MM.1S (cell line): ENCODE data around the gene TAF6.
A peak's percentile ranks its signal among the peaks of the same experiment; 100 is the strongest.

Experiments
- DNase-seq: peaks from one replicate; pipeline ENCODE4 v3.0.0-alpha.2; 2015
- H2AFZ ChIP-seq: fragments of 300-600 bp; sonication (generic); 2 replicates; pipeline ENCODE4 v1.6.0; 2016; ENCODE audit warnings: antibody characterized with exemption, low read length
- H3F3A ChIP-seq: fragments of 300-600 bp; sonication (generic); 2 replicates; pipeline ENCODE4 v1.6.1; 2016; ENCODE audit warnings: mild to moderate bottlenecking, antibody characterized with exemption, low read length, moderate library complexity, mixed read lengths; ENCODE audit not compliant: insufficient read depth
- H3K27ac ChIP-seq: fragments of 300-600 bp; sonication (generic); 2 replicates; pipeline ENCODE4 v1.5.1; 2016; ENCODE audit warnings: mild to moderate bottlenecking, low read length
- H3K27me3 ChIP-seq: fragments of 300-600 bp; sonication (generic); replicated peaks from 2 replicates; pipeline ENCODE4 v1.6.0; 2016; ENCODE audit warnings: low read length; ENCODE audit not compliant: insufficient read depth
- H3K36me3 ChIP-seq: fragments of 300-600 bp; sonication (generic); replicated peaks from 2 replicates; pipeline ENCODE4 v1.6.1; 2016; ENCODE audit warnings: mild to moderate bottlenecking, low read length, mixed read lengths; ENCODE audit not compliant: insufficient read depth
- H3K4me1 ChIP-seq: fragments of 300-600 bp; sonication (generic); 2 replicates; pipeline ENCODE4 v1.6.1; 2016; ENCODE audit warnings: low read length, mixed read lengths
- H3K4me2 ChIP-seq: fragments of 300-600 bp; sonication (generic); 2 replicates; pipeline ENCODE4 v1.6.0; 2016; ENCODE audit warnings: low read depth, low read length
- H3K4me3 ChIP-seq: fragments of 300-600 bp; sonication (generic); 2 replicates; pipeline ENCODE4 v1.5.1; 2016; ENCODE audit warnings: low read length, mixed read lengths
- H3K79me2 ChIP-seq: fragments of 300-600 bp; sonication (generic); 2 replicates; pipeline ENCODE4 v1.6.1; 2016; ENCODE audit warnings: mixed run types, low read length, mixed read lengths
- H3K9ac ChIP-seq: fragments of 300-600 bp; sonication (generic); 2 replicates; pipeline ENCODE4 v1.6.1; 2016; ENCODE audit warnings: low read length, mixed read lengths
- H3K9me2 ChIP-seq: fragments of 300-600 bp; sonication (generic); replicated peaks from 2 replicates; pipeline ENCODE4 v1.6.1; 2016; ENCODE audit warnings: mild to moderate bottlenecking, low read length, mixed read lengths; ENCODE audit not compliant: insufficient read depth
- H3K9me3 ChIP-seq: fragments of 300-600 bp; sonication (generic); replicated peaks from 2 replicates; pipeline ENCODE4 v1.6.1; 2016; ENCODE audit warnings: mild to moderate bottlenecking, low read length, mixed read lengths; ENCODE audit not compliant: insufficient read depth
- H4K20me1 ChIP-seq: fragments of 300-600 bp; sonication (generic); 2 replicates; pipeline ENCODE4 v1.6.1; 2016; ENCODE audit warnings: mild to moderate bottlenecking, low read length, moderate library complexity, mixed read lengths; ENCODE audit not compliant: insufficient read depth
- EZH2 ChIP-seq: fragments of 300-600 bp; sonication (generic); optimal IDR thresholded peaks from 2 replicates; pipeline ENCODE3; 2017; ENCODE audit warnings: low read depth, mild to moderate bottlenecking, antibody characterized with exemption, low read length, mixed read lengths
- EZH2phosphoT487 ChIP-seq: fragments of 300-600 bp; sonication (generic); IDR thresholded peaks from 2 replicates; pipeline ENCODE4 v1.6.1; 2018; ENCODE audit warnings: antibody characterized with exemption, low read length
- TF ChIP-seq, protein P1 (sequence below): fragments of 300-600 bp; sonication (generic); IDR thresholded peaks from 2 replicates; pipeline ENCODE4 v1.5.1; 2016; ENCODE audit warnings: antibody characterized with exemption, low read length, mixed read lengths

The TAF6 gene

GRCh38 chr7:100080907-100081534 is 38.1 kb downstream of the TAF6 start:
- H3F3A ChIP-seq = peaks cover 17% of the 10 kb centered on the region
- no peak for TF ChIP-seq EZH2phosphoT487
- no peak for TF ChIP-seq EZH2
- TF ChIP-seq, protein P1, sequence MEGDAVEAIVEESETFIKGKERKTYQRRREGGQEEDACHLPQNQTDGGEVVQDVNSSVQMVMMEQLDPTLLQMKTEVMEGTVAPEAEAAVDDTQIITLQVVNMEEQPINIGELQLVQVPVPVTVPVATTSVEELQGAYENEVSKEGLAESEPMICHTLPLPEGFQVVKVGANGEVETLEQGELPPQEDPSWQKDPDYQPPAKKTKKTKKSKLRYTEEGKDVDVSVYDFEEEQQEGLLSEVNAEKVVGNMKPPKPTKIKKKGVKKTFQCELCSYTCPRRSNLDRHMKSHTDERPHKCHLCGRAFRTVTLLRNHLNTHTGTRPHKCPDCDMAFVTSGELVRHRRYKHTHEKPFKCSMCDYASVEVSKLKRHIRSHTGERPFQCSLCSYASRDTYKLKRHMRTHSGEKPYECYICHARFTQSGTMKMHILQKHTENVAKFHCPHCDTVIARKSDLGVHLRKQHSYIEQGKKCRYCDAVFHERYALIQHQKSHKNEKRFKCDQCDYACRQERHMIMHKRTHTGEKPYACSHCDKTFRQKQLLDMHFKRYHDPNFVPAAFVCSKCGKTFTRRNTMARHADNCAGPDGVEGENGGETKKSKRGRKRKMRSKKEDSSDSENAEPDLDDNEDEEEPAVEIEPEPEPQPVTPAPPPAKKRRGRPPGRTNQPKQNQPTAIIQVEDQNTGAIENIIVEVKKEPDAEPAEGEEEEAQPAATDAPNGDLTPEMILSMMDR = no peak
- peak overlapping the region; percentile 92 for H3K9ac ChIP-seq
- peak overlapping the region; percentile 94 for H3K4me3 ChIP-seq
- DNase-seq = no peak
- H2AFZ ChIP-seq = peak overlapping the region; percentile 46
- no peaks in the 10 kb centered on the region for H3K9me3 ChIP-seq
- peaks cover 11% of the 10 kb centered on the region for H3K4me1 ChIP-seq
- H3K79me2 ChIP-seq = peaks cover 48% of the 10 kb centered on the region
- H3K27ac ChIP-seq = peak overlapping the region; percentile 93; the same call in 1 of the 2 replicates
- peaks cover 13% of the 10 kb centered on the region; the same call in 1 of the 2 replicates for H3K36me3 ChIP-seq
- peak overlapping the region; percentile 98 for H3K4me2 ChIP-seq
- no peaks in the 10 kb centered on the region for H3K9me2 ChIP-seq
- no peaks in the 10 kb centered on the region for H3K27me3 ChIP-seq
- H4K20me1 ChIP-seq = no peaks in the 10 kb centered on the region

- H3K9ac ChIP-seq = no peak overlapping the region
- no peak overlapping the region for H3K4me3 ChIP-seq
- DNase-seq = no peak
- no peaks in the 10 kb centered on the region for H4K20me1 ChIP-seq
- no peaks in the 10 kb centered on the region for H3K27me3 ChIP-seq
- H3K36me3 ChIP-seq = peaks cover 30% of the 10 kb centered on the region
- no peak overlapping the region for H3K4me2 ChIP-seq
- H3K9me2 ChIP-seq = no peaks in the 10 kb centered on the region
- H3K27ac ChIP-seq = no peak overlapping the region
- H3F3A ChIP-seq = peaks cover 17% of the 10 kb centered on the region
- H3K9me3 ChIP-seq = no peaks in the 10 kb centered on the region
- TF ChIP-seq, protein P1 = no peak
- TF ChIP-seq EZH2phosphoT487 = no peak
- H3K79me2 ChIP-seq = peaks cover 48% of the 10 kb centered on the region
- peaks cover 11% of the 10 kb centered on the region for H3K4me1 ChIP-seq
- no peak overlapping the region for H2AFZ ChIP-seq
These were observed 40.1 kb downstream of the TAF6 start for GRCh38 chr7:100079024-100079560.

- H3F3A ChIP-seq = peaks cover 8% of the 10 kb centered on the region
- no peak overlapping the region for H3K9ac ChIP-seq
- no peak overlapping the region for H3K4me2 ChIP-seq
- H4K20me1 ChIP-seq = no peaks in the 10 kb centered on the region
- no peaks in the 10 kb centered on the region for H3K27me3 ChIP-seq
- H3K36me3 ChIP-seq = peaks cover 42% of the 10 kb centered on the region
- no peak for DNase-seq
- no peak overlapping the region for H3K27ac ChIP-seq
- H3K4me3 ChIP-seq = no peak overlapping the region
- H3K9me3 ChIP-seq = no peaks in the 10 kb centered on the region
- H3K4me1 ChIP-seq = peaks cover 6% of the 10 kb centered on the region; the same call in 1 of the 2 replicates
- H3K9me2 ChIP-seq = no peaks in the 10 kb centered on the region
- H2AFZ ChIP-seq = no peak overlapping the region
- TF ChIP-seq EZH2phosphoT487 = no peak
- TF ChIP-seq EZH2 = no peak
- TF ChIP-seq, protein P1 = no peak
- peaks cover 48% of the 10 kb centered on the region for H3K79me2 ChIP-seq
These were observed 42.0 kb downstream of the TAF6 start for GRCh38 chr7:100077205-100077604.
